ENCODE measurements around the gene SRSF5. TPM values are rescaled to one million over a fixed set of nuclear protein-coding genes. Genes with fewer than 3 reads are reported as not detected.
"Not testable (repeated sequence)": the region's sequence is repeated elsewhere in the genome, so short reads cannot be mapped to it uniquely, and the experiment has no call there.

SRSF5 gene
- 100 to 1,000 TPM; 210 to 259 (median 237) TPM for total RNA-seq
- polyA plus RNA-seq, result 279 TPM
- long read RNA-seq, donor 1, transcript SRSF5-217 (8 exons, 1,500 nt), result major isoform, 16 of 89 reads
- long read RNA-seq, donor 1, partial matches to known transcripts, result 15 of 89 reads
- long read RNA-seq, donor 1, other reads (novel, unspliced or antisense), result 52 of 89 reads
- long read RNA-seq, donor 2, transcript SRSF5-201 (8 exons, 1,638 nt), result minor isoform, 7 of 68 reads
- long read RNA-seq, donor 2, transcript SRSF5-217 (8 exons, 1,500 nt), result major isoform, 17 of 68 reads
- long read RNA-seq, donor 2, partial matches to known transcripts, result 2 of 68 reads
- long read RNA-seq, donor 2, other reads (novel, unspliced or antisense), result 38 of 68 reads
- long read RNA-seq, donor 3, transcript SRSF5-207 (6 exons, 3,044 nt), result minor isoform, 6 of 471 reads
- long read RNA-seq, donor 3, transcript SRSF5-201 (8 exons, 1,638 nt), result minor isoform, 40 of 471 reads
- long read RNA-seq, donor 3, transcript SRSF5-212 (7 exons, 2,443 nt), result minor isoform, 8 of 471 reads
- long read RNA-seq, donor 3, transcript SRSF5-217 (8 exons, 1,500 nt), result major isoform, 128 of 471 reads
- long read RNA-seq, donor 3, partial matches to known transcripts, result 51 of 471 reads
- long read RNA-seq, donor 3, other reads (novel, unspliced or antisense), result 237 of 471 reads
- long read RNA-seq, donor 4, transcript SRSF5-217 (8 exons, 1,500 nt), result major isoform, 34 of 95 reads
- long read RNA-seq, donor 4, transcript SRSF5-201 (8 exons, 1,638 nt), result minor isoform, 6 of 95 reads
- long read RNA-seq, donor 4, partial matches to known transcripts, result 0 of 95 reads
- long read RNA-seq, donor 4, other reads (novel, unspliced or antisense), result 52 of 95 reads

GRCh38 chr14:69766984-69767368, at the start of gene SRSF5:
Gene SRSF5 (plus strand): TSS chr14:69767142. CDS start chr14:69768157, 1,015 bp downstream.
- under 1% methylated on average over 31 of the region's 31 CpGs for WGBS
- DNase-seq (peak; percentile 96 to 99 (median 98)), ATAC-seq (peak; percentile 97 to 98)
- intact Hi-C loops (cut with DNase I), result no loop called here
- H3K27ac ChIP-seq (ENCODE audit: low read length), result peak within 1 kb of the TSS; percentile 96
- H3K4me3 ChIP-seq (ENCODE audit: low read length), result peak within 1 kb of the TSS; percentile 90
- H3K4me1 ChIP-seq (ENCODE audit: control insufficient read depth, insufficient read depth, low read length), result peaks cover 7% of the 10 kb centered on the region
- H3K9me3 ChIP-seq (ENCODE audit: control insufficient read depth, low read length), result no peaks in the 10 kb centered on the region
- H3K27me3 ChIP-seq (ENCODE audit: control insufficient read depth, insufficient read depth), result no peaks in the 10 kb centered on the region

GRCh38 chr14:69718614-69719013, 48.3 kb upstream of the SRSF5 start:
- 90% methylated on average over 2 of the region's 2 CpGs for WGBS
- H3K27ac ChIP-seq (ENCODE audit: low read length); ATAC-seq; H3K27me3 ChIP-seq (ENCODE audit: control insufficient read depth, insufficient read depth); DNase-seq; intact Hi-C loops (cut with DNase I); H3K9me3 ChIP-seq (ENCODE audit: control insufficient read depth, low read length); H3K4me3 ChIP-seq (ENCODE audit: low read length): not testable (repeated sequence)
- H3K4me1 ChIP-seq (ENCODE audit: control insufficient read depth, insufficient read depth, low read length), result peaks cover 15% of the 10 kb centered on the region

DNA sequence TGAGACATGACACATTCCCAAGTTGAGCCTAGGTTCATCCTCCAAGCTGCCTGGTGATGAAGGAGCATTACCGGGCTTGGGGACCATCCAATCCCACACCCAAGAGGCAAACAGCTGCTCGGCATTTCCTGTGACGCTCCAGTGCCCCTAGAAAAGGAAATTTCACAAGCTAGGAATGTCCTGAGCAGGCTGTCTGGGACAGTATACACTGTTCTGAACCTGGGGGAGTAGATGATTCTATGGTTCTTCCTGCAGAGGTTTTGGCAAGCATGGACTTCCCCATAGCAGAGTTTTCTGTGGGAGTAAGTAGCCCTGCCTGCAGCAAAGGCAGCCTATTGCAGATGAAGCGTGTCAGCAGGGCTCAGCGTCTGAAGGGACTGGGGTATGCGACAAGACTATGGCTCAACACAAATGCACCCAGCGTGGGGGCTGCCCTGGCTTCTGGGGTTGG, 47.4 kb upstream of the SRSF5 start:
- Histone ChIP-seq H3K27ac (ENCODE audit: low read length) (peak overlapping the region; percentile 50), H3K9me3 (ENCODE audit: control insufficient read depth, low read length) (no peaks in the 10 kb centered on the region), H3K4me1 (ENCODE audit: control insufficient read depth, insufficient read depth, low read length) (peaks cover 15% of the 10 kb centered on the region), H3K4me3 (ENCODE audit: low read length) (no peak overlapping the region), H3K27me3 (ENCODE audit: control insufficient read depth, insufficient read depth) (no peaks in the 10 kb centered on the region)
- peak in 2 of 3 donors; percentile 62 to 81 for DNase-seq
- intact Hi-C loops (cut with DNase I), result no loop called here
- peak; percentile 76 to 88 for ATAC-seq
- 35% methylated on average over 7 of the region's 7 CpGs for WGBS

- H3K27ac ChIP-seq (ENCODE audit: low read length), result no peak overlapping the region
- H3K4me1 ChIP-seq (ENCODE audit: control insufficient read depth, insufficient read depth, low read length), result peaks cover 13% of the 10 kb centered on the region
- WGBS, result 72% methylated on average over 4 of the region's 4 CpGs
- intact Hi-C loops (cut with DNase I), result no loop called here
- ATAC-seq (no peak), DNase-seq (no peak)
- no peaks in the 10 kb centered on the region for H3K27me3 ChIP-seq (ENCODE audit: control insufficient read depth, insufficient read depth)
- H3K4me3 ChIP-seq (ENCODE audit: low read length), result no peak overlapping the region
- H3K9me3 ChIP-seq (ENCODE audit: control insufficient read depth, low read length), result no peaks in the 10 kb centered on the region
Measured at GRCh38 chr14:69720912-69721311, 46.0 kb upstream of the SRSF5 start.

DNA sequence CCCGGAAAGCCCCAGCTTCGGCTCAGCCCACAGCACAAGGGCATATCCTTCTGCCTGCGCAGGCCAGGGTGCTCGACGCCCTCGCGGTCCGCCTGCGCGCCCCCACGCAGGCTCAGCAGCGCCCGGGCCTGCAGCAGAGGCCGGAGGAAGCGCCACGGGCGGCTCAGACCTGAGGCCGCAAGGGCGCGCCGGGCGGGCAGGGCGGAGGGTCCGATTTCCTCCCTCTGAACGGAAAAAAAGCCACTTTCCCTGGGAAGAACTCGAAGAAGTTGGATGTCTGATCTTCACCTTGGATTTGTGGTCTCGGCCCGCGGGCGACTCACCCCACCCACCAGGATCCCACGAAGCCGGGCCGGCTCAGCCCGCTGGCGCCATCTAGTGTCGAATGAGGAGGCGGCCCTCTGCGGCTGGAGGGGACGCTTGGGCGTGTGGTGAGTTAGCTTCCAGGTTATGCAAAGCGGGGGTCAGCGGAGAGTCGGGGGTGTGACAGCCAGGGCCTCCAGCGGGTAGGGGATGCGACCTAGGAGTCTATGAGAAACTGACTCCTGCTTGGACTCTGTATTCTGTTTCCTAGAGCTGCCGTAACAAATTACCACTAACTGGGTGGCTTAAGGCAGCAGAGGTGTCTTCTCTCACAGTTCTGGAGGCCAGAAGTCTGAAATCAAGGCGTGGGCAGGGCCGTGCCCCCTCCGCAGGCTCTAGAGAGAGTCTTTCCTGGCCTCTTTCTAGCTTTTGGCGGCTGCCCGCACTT, 40.0 kb upstream of the SRSF5 start:
- intact Hi-C loops (cut with DNase I), result loop anchor here (2.0 to 5.0 kb wide), 4 partner anchors 122 to 142 kb away; no protein-coding TSS in a partner anchor
- H3K27me3 ChIP-seq (ENCODE audit: control insufficient read depth, insufficient read depth), result no peaks in the 10 kb centered on the region
- DNase-seq (peak; percentile 83 to 94 (median 93)), ATAC-seq (peak; percentile 97 to 98)
- 4% methylated on average over 51 of the region's 51 CpGs for WGBS
- H3K27ac ChIP-seq (ENCODE audit: low read length), result no peak overlapping the region
- H3K9me3 ChIP-seq (ENCODE audit: control insufficient read depth, low read length), result no peaks in the 10 kb centered on the region
- peak overlapping the region; percentile 4 for H3K4me3 ChIP-seq (ENCODE audit: low read length)
- no peaks in the 10 kb centered on the region for H3K4me1 ChIP-seq (ENCODE audit: control insufficient read depth, insufficient read depth, low read length)

DNA sequence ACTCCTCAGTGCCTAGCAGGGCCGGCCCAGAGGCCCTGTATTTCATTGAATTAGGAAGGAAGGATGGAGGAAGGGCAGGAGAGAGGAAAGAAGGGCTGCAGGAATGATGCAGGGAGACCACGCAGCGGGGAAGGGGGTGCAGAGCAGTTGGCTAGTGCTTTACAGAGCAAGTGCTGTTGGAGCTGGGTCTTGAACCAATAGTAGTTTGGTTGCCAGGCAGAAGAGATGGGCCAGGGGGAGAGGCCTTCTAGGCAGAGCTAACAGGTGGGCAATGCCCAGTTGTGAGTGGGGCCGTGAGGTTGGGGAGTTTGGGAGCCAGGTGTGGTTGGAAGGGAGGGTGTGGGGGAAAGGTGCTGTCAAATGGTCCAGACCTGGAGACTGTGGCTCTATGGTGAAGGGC, 39.1 kb upstream of the SRSF5 start:
- 85% methylated on average over 4 of the region's 4 CpGs for WGBS
- intact Hi-C loops (cut with DNase I), result loop anchor here (2.0 to 5.0 kb wide), 4 partner anchors 123 to 143 kb away; no protein-coding TSS in a partner anchor
- H3K27me3 ChIP-seq (ENCODE audit: control insufficient read depth, insufficient read depth), result no peaks in the 10 kb centered on the region
- no peaks in the 10 kb centered on the region for H3K9me3 ChIP-seq (ENCODE audit: control insufficient read depth, low read length)
- H3K4me1 ChIP-seq (ENCODE audit: control insufficient read depth, insufficient read depth, low read length), result no peaks in the 10 kb centered on the region
- no peak overlapping the region for H3K27ac ChIP-seq (ENCODE audit: low read length)
- no peak for ATAC-seq
- H3K4me3 ChIP-seq (ENCODE audit: low read length), result no peak overlapping the region
- DNase-seq, result no peak

- H3K27ac ChIP-seq (ENCODE audit: low read length); ATAC-seq; H3K4me1 ChIP-seq (ENCODE audit: control insufficient read depth, insufficient read depth, low read length); intact Hi-C loops (cut with DNase I); H3K4me3 ChIP-seq (ENCODE audit: low read length); DNase-seq; H3K9me3 ChIP-seq (ENCODE audit: control insufficient read depth, low read length); H3K27me3 ChIP-seq (ENCODE audit: control insufficient read depth, insufficient read depth): not testable (repeated sequence)
- WGBS, result 97% methylated on average over 8 of the region's 8 CpGs
Measured at GRCh38 chr14:69731919-69732598, 34.9 kb upstream of the SRSF5 start.

- H3K27me3 ChIP-seq (ENCODE audit: control insufficient read depth, insufficient read depth); ATAC-seq; intact Hi-C loops (cut with DNase I); H3K4me1 ChIP-seq (ENCODE audit: control insufficient read depth, insufficient read depth, low read length); H3K9me3 ChIP-seq (ENCODE audit: control insufficient read depth, low read length); H3K4me3 ChIP-seq (ENCODE audit: low read length); H3K27ac ChIP-seq (ENCODE audit: low read length); DNase-seq: not testable (repeated sequence)
- WGBS, result 82% methylated on average over 4 of the region's 4 CpGs
Measured at GRCh38 chr14:69736405-69736804, 30.5 kb upstream of the SRSF5 start.

DNA sequence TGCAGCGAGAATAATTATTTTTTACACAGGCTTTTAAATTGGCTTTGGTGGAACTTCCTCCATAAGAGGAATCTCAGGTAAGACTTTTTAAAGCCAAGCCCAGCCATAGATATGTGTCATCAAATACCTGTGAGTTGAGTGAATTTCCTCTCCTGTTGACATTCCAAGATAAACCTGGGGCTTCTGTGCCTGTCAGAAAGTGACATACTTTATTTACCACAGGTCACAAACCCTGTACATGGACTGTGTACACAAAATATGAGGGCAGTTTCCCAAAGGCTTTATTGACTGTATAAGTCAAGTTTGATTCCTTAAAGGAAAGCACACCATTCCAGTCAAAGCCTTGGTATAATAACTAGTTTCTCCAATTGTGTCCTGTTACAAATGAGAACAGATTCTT, 25.9 kb upstream of the SRSF5 start:
- no peaks in the 10 kb centered on the region for H3K4me1 ChIP-seq (ENCODE audit: control insufficient read depth, insufficient read depth, low read length)
- WGBS, result 97% methylated on average over 1 of the region's 1 CpG
- no peaks in the 10 kb centered on the region for H3K9me3 ChIP-seq (ENCODE audit: control insufficient read depth, low read length)
- no peak overlapping the region for H3K27ac ChIP-seq (ENCODE audit: low read length)
- H3K4me3 ChIP-seq (ENCODE audit: low read length), result no peak overlapping the region
- no peak for ATAC-seq
- H3K27me3 ChIP-seq (ENCODE audit: control insufficient read depth, insufficient read depth), result no peaks in the 10 kb centered on the region
- intact Hi-C loops (cut with DNase I), result no loop called here
- DNase-seq, result no peak

- intact Hi-C loops (cut with DNase I), result no loop called here
- H3K4me1 ChIP-seq (ENCODE audit: control insufficient read depth, insufficient read depth, low read length), result no peaks in the 10 kb centered on the region
- no peak overlapping the region for H3K4me3 ChIP-seq (ENCODE audit: low read length)
- 63% methylated on average over 1 of the region's 1 CpG for WGBS
- no peaks in the 10 kb centered on the region for H3K9me3 ChIP-seq (ENCODE audit: control insufficient read depth, low read length)
- no peak for DNase-seq
- H3K27ac ChIP-seq (ENCODE audit: low read length), result no peak overlapping the region
- ATAC-seq, result no peak
- H3K27me3 ChIP-seq (ENCODE audit: control insufficient read depth, insufficient read depth), result no peaks in the 10 kb centered on the region
Measured at GRCh38 chr14:69749956-69750355, 17.0 kb upstream of the SRSF5 start.
